Gastrocnemius medialis (tissue), 4 donors: ENCODE data around the gene ARHGEF6. TPM values are rescaled to one million over a fixed set of nuclear protein-coding genes. Genes with fewer than 3 reads are reported as not detected.
A peak's percentile ranks its signal among the peaks of the same experiment; 100 is the strongest.
"Not testable (repeated sequence)": the region's sequence is repeated elsewhere in the genome, so short reads cannot be mapped to it uniquely, and the experiment has no call there.

Experiments used
- ATAC-seq, 2 donors: fragments of 150-250 bp; one replicate each; pipeline ENCODE4 v1.9.1; 2016
- DNase-seq, 2 donors: peaks; one replicate each; pipeline ENCODE4 v3.0.0-alpha.2; 2019
- H3K27ac ChIP-seq, 4 donors: fragments of 200-600 bp; sonication (generic); 1 replicate in 1 of 4; 2 replicates in 3 of 4; pipeline ENCODE4 v1.5.1; 2016 to 2018; ENCODE audit warnings: mild to moderate bottlenecking in 2 of 4, moderate library complexity in 1 of 4
- H3K27me3 ChIP-seq, 3 donors: fragments of 200-600 bp; sonication (generic) in 2 of 3; 1 replicate in 1 of 3; 2 replicates in 2 of 3; pipeline versions ENCODE4 v1.5.1 to v1.6.0; 2016 to 2019; ENCODE audit warnings: mild to moderate bottlenecking in 1 of 3, moderate library complexity in 1 of 3
- H3K36me3 ChIP-seq, 2 donors: fragments of 200-600 bp; sonication (generic) in 1 of 2; one replicate each; pipeline ENCODE4 v1.5.1; 2017 to 2018
- H3K4me1 ChIP-seq, 2 donors: fragments of 200-600 bp; sonication (generic) in 1 of 2; one replicate each; pipeline ENCODE4 v1.5.1; 2016 to 2017; ENCODE audit warnings: mild to moderate bottlenecking in 2 of 2
- H3K4me3 ChIP-seq, 4 donors: fragments of 200-600 bp; sonication (generic) in 3 of 4; 1 replicate in 1 of 4; 2 replicates in 3 of 4; pipeline ENCODE4 v1.5.1; 2016 to 2019; ENCODE audit warnings: mild to moderate bottlenecking in 2 of 4
- H3K9me3 ChIP-seq, 3 donors: fragments of 200-600 bp; sonication (generic) in 2 of 3; 1 replicate in 1 of 3; 2 replicates in 2 of 3; pipeline ENCODE4 v1.5.1; 2016 to 2019
- POLR2A ChIP-seq, 2 donors: fragments of 450-650 bp; IDR thresholded peaks; one replicate each; pipeline ENCODE4 v1.6.1; 2017; ENCODE audit warnings: antibody characterized with exemption in 2 of 2, mild to moderate bottlenecking in 2 of 2, moderate library complexity in 2 of 2
- in situ Hi-C, 4 donors: fragments of 200-750 bp; cut with MboI; loops; one replicate each; pipeline versions ENCODE4 v1.15.0 to v1.8.0; 2017; ENCODE audit warnings: low sequenced_read_pairs in 4 of 4
- intact Hi-C: fragments of 100-400 bp; cut with DNase I; formaldehyde crosslinking; loops from one replicate; pipeline ENCODE4 v1.15.1; 2023; ENCODE audit warnings: low total_unique reads
- total RNA-seq, 4 donors: library from RNA; depleted of rRNA; stranded (reverse); fragments of >200 nt; gene quantifications; one replicate each; pipeline versions ENCODE4 v1.1.0 to v1.2.3, GENCODE V29; 2016
- TF ChIP-seq, protein P1 (sequence below), 5 experiments: fragments of 450-650 bp in 3 of 5; fragments of 200-600 bp in 2 of 5; sonication (generic) in 2 of 5; IDR thresholded peaks in 4 of 5; conservative IDR thresholded peaks in 1 of 5; 1 replicate in 4 of 5; 2 replicates in 1 of 5; pipeline ENCODE4 v1.5.1; 2016 to 2019; ENCODE audit warnings: antibody characterized with exemption in 5 of 5, mild to moderate bottlenecking in 3 of 5, moderate library complexity in 3 of 5

The ARHGEF6 gene
- total RNA-seq, 4 donors from 2014 or later: 15.0 to 29.9 (median 24.5) TPM

DNA sequence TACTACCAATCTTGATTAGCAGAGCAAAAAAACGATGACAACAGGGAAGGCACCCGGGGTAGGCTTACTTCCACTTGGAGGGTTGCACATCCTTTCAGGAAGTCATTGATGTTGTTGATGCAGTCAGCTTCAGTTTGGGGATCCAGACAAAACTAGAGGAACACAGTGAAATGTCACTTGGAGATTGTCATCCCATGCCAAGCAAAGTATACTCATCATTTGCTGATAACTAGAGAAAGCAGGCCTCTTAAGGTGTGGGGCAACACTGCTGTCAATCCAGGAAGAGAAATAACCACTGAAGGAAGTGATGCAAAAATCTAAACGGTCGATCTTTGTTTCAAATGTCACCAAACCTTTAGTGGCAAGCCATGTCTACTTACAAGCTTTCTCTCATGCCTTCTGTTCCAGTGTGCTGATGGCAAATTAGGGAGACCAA lies 1.4 kb downstream of the ARHGEF6 start:
- no peaks in the 10 kb centered on the region for H3K36me3 ChIP-seq
- H3K27ac ChIP-seq: peak overlapping the region; percentile 66 to 84 (median 78)
- intact Hi-C loops (no loop called here), in situ Hi-C loops (no loop called here)
- no peaks in the 10 kb centered on the region for H3K27me3 ChIP-seq
- peak overlapping the region; percentile 36 to 67 (median 46) for H3K4me3 ChIP-seq
- ATAC-seq (peak in 1 of 2 donors; percentile 29), DNase-seq (no peak)
- H3K9me3 ChIP-seq: no peaks in the 10 kb centered on the region
- H3K4me1 ChIP-seq: peaks cover 0 to 15% of the 10 kb centered on the region in 2 donors
- TF ChIP-seq, protein P1, sequence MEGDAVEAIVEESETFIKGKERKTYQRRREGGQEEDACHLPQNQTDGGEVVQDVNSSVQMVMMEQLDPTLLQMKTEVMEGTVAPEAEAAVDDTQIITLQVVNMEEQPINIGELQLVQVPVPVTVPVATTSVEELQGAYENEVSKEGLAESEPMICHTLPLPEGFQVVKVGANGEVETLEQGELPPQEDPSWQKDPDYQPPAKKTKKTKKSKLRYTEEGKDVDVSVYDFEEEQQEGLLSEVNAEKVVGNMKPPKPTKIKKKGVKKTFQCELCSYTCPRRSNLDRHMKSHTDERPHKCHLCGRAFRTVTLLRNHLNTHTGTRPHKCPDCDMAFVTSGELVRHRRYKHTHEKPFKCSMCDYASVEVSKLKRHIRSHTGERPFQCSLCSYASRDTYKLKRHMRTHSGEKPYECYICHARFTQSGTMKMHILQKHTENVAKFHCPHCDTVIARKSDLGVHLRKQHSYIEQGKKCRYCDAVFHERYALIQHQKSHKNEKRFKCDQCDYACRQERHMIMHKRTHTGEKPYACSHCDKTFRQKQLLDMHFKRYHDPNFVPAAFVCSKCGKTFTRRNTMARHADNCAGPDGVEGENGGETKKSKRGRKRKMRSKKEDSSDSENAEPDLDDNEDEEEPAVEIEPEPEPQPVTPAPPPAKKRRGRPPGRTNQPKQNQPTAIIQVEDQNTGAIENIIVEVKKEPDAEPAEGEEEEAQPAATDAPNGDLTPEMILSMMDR (IDR thresholded peaks at IDR 0.05 in 4 of 5, conservative IDR thresholded peaks at IDR 0.05 in 1 of 5): no peak
- no peak for TF ChIP-seq POLR2A (IDR thresholded peaks at IDR 0.05)

DNA sequence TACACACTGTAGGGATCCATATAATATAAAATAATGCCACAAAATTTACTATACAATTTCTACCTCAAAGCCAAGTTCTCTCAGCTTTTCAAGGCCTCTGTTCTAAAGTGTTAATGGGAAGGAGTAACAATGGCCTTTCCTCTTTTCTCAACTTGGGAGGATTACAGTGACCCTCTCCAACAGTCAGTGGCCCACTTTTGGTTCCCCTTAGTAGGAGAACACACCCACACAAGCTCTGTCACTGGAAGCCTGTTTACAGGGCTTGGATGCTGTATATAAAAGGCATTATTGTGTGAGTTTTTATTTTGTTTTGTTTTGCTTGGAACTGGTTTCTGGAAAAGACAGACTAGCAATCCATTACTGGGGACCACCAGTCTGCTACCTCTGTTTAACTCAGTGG lies 1.8 kb downstream of the ARHGEF6 start:
- TF ChIP-seq, protein P1 (IDR thresholded peaks at IDR 0.05 in 4 of 5, conservative IDR thresholded peaks at IDR 0.05 in 1 of 5): no peak
- no peak for TF ChIP-seq POLR2A (IDR thresholded peaks at IDR 0.05)

DNA sequence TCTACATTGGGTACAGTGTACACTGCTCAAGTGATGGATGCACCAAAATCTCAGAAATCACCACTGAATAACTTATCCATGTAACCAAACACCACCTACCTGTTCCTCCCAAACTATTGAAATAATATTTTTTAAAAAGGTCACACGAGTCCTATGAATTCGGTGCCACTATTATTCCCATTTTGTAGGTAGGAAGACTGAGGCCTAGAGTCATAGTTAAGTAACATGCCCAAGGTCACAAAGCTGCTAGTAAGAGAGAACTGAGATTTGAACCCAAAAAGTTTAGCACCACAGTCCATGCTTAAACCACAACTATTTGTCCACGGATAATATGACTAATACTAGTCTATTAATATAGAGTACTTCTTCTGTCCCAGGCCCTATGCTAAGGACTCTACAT lies 2.7 kb downstream of the ARHGEF6 start:
- H3K36me3 ChIP-seq: no peaks in the 10 kb centered on the region
- DNase-seq: no peak
- no peaks in the 10 kb centered on the region for H3K27me3 ChIP-seq
- H3K27ac ChIP-seq: peak overlapping the region; percentile 66 to 84 (median 78)
- in situ Hi-C loops: no loop called here
- TF ChIP-seq POLR2A (IDR thresholded peaks at IDR 0.05): no peak
- TF ChIP-seq, protein P1 (IDR thresholded peaks at IDR 0.05 in 4 of 5, conservative IDR thresholded peaks at IDR 0.05 in 1 of 5): no peak
- no peak for ATAC-seq
- no peaks in the 10 kb centered on the region for H3K9me3 ChIP-seq
- H3K4me1 ChIP-seq: peaks cover 0 to 15% of the 10 kb centered on the region in 2 donors
- no peak overlapping the region for H3K4me3 ChIP-seq
- intact Hi-C loops: no loop called here

More for the DNA sequence above, 1.8 kb downstream of the ARHGEF6 start:
- no peak for ATAC-seq
- Histone ChIP-seq H3K27me3 (no peaks in the 10 kb centered on the region), H3K9me3 (no peaks in the 10 kb centered on the region), H3K36me3 (no peaks in the 10 kb centered on the region), H3K4me1 (peaks cover 0 to 15% of the 10 kb centered on the region in 2 donors), H3K27ac (peak overlapping the region; percentile 66 to 84 (median 78)), H3K4me3 (peak overlapping the region in 3 of 4 donors; percentile 36 to 67 (median 44))
- DNase-seq: no peak
- intact Hi-C loops: no loop called here
- in situ Hi-C loops: no loop called here

DNA sequence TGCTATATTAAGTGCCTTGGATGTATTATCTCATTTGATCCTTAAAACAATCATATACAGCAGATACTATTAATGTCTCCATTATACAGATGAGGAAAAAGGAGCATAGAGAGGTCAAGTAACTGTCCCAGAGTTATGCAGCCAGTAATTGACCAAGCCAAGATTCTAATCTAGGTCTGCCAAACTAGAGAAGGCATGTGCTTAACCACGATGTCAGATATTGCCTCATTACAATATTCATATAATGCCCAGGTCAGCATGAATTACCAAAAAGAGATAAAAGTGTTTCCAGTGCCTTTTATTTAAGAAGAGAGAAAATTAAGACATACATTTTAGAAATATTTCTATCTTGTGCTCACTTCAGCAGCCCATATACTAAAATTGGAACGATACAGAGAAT lies 7.1 kb downstream of the ARHGEF6 start:
- TF ChIP-seq, protein P1 (IDR thresholded peaks at IDR 0.05 in 4 of 5, conservative IDR thresholded peaks at IDR 0.05 in 1 of 5): no peak
- TF ChIP-seq POLR2A (IDR thresholded peaks at IDR 0.05): no peak
- H3K9me3 ChIP-seq: no peaks in the 10 kb centered on the region
- H3K4me3 ChIP-seq: no peak overlapping the region
- H3K27ac ChIP-seq: no peak overlapping the region
- intact Hi-C loops (no loop called here), in situ Hi-C loops (no loop called here)
- ATAC-seq (no peak), DNase-seq (no peak)
- no peaks in the 10 kb centered on the region for H3K27me3 ChIP-seq
- H3K36me3 ChIP-seq: no peaks in the 10 kb centered on the region
- H3K4me1 ChIP-seq: peaks cover 5 to 10% of the 10 kb centered on the region in 2 donors

DNA sequence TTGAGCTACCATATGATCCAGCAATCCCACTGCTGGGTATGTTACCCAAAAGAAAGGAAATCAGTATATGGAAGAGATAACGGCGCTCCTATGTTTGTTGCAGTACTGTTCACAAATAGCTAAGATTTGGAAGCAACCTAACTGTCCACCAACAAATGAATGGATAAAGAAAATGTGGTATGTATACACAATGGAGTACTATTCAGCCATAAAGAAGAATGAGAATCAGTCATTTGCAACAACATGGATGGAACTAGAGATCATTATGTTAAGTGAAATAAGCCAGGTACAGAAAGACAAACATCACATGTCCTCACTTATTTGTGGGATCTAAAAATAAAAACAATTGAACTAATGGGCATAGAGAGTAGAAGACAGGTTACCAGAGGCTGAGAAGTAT lies 8.9 kb downstream of the ARHGEF6 start:
- H3K36me3 ChIP-seq, intact Hi-C loops, H3K4me3 ChIP-seq, in situ Hi-C loops, H3K9me3 ChIP-seq, H3K27ac ChIP-seq, DNase-seq, H3K27me3 ChIP-seq, ATAC-seq, H3K4me1 ChIP-seq: not testable (repeated sequence)
